Spinal cord (tissue), 10 donors: ENCODE results near the gene INTS6L. TPM values are rescaled to one million over a fixed set of nuclear protein-coding genes. Genes with fewer than 3 reads are reported as not detected.
"Not testable (repeated sequence)": the region's sequence is repeated elsewhere in the genome, so short reads cannot be mapped to it uniquely, and the experiment has no call there.

ENCODE experiments used
- DNase-seq, 6 donors: peaks; one replicate each; pipeline versions ENCODE4 v3.0.0 to v3.0.0-alpha.2; 2013 to 2015; ENCODE audit warnings: low spot score in 6 of 6, low read depth in 4 of 6
- H3K27ac ChIP-seq: one replicate; pipeline ENCODE4 v1.5.1; 2013; ENCODE audit warnings: low read depth, low read length, control low read depth
- H3K27me3 ChIP-seq: one replicate; pipeline ENCODE4 v1.6.1; 2013; ENCODE audit warnings: low read length; ENCODE audit not compliant: control insufficient read depth, insufficient read depth
- H3K36me3 ChIP-seq: one replicate; pipeline ENCODE4 v1.6.1; 2013; ENCODE audit warnings: low read length; ENCODE audit not compliant: control insufficient read depth, insufficient read depth
- H3K4me1 ChIP-seq: one replicate; pipeline ENCODE4 v1.6.1; 2013; ENCODE audit warnings: low read length; ENCODE audit not compliant: control insufficient read depth, insufficient read depth
- H3K4me3 ChIP-seq: one replicate; pipeline ENCODE4 v1.5.1; 2013; ENCODE audit warnings: low read depth, low read length, control low read depth
- H3K9me3 ChIP-seq: one replicate; pipeline ENCODE4 v1.6.1; 2013; ENCODE audit warnings: low read length; ENCODE audit not compliant: control insufficient read depth, insufficient read depth
- WGBS: methylation state at CpG from one replicate; pipeline ENCODE4 v1.1.5; 2013; ENCODE audit warnings: missing lambda C conversion rate; ENCODE audit not compliant: insufficient coverage; 5-methylcytosine and 5-hydroxymethylcytosine counted together
- polyA plus RNA-seq, 2 donors: library from polyadenylated mRNA; unstranded; fragments of 120-200 nt; gene quantifications; one replicate each; pipeline ENCODE4 v1.2.1, GENCODE V29; 2013; ENCODE audit not compliant: insufficient read length in 2 of 2
- total RNA-seq, 2 donors: library from RNA; depleted of rRNA in 1 of 2; stranded (reverse); fragments of 120-200 nt in 1 of 2; fragments of >200 nt in 1 of 2; gene quantifications; one replicate each; pipeline versions ENCODE4 v1.2.3 to v1.2.4, GENCODE V29; 2013 to 2014
- donor health status: healthy.

The INTS6L gene
- total and polyA plus RNA-seq, 4 donors, result 19.5 to 25.1 (median 22.8) TPM

- H3K36me3 ChIP-seq, result no peaks in the 10 kb centered on the region
- 61% methylated on average over 2 of the region's 4 CpGs for WGBS
- DNase-seq, result no peak
These were observed 71.4 kb downstream of the INTS6L start for GRCh38 chrX:135591871-135592270.

GRCh38 chrX:135594049-135594448 is 73.6 kb downstream of the INTS6L start:
- DNase-seq, H3K4me1 ChIP-seq, H3K27ac ChIP-seq, H3K36me3 ChIP-seq, H3K9me3 ChIP-seq, H3K27me3 ChIP-seq, H3K4me3 ChIP-seq: not testable (repeated sequence)
- WGBS, result no CpG with 5 or more reads among the region's 2 CpGs

More at GRCh38 chrX:135591871-135592270, 71.4 kb downstream of the INTS6L start:
- Histone ChIP-seq H3K4me3 (no peak overlapping the region), H3K27me3 (no peaks in the 10 kb centered on the region), H3K4me1 (no peaks in the 10 kb centered on the region), H3K27ac (no peak overlapping the region), H3K9me3 (no peaks in the 10 kb centered on the region)

GRCh38 chrX:135594453-135594852 is 74.0 kb downstream of the INTS6L start:
- H3K4me1 ChIP-seq, H3K36me3 ChIP-seq, H3K27ac ChIP-seq, H3K27me3 ChIP-seq, H3K9me3 ChIP-seq, DNase-seq, H3K4me3 ChIP-seq: not testable (repeated sequence)
- WGBS, result no CpG with 5 or more reads among the region's 1 CpG

GRCh38 chrX:135595543-135595942 is 75.1 kb downstream of the INTS6L start:
- WGBS, result no CpG with 5 or more reads among the region's 1 CpG
- no peak overlapping the region for H3K27ac ChIP-seq
- no peak for DNase-seq
- no peak overlapping the region for H3K4me3 ChIP-seq
- no peaks in the 10 kb centered on the region for H3K27me3 ChIP-seq
- H3K36me3 ChIP-seq, result no peaks in the 10 kb centered on the region
- H3K4me1 ChIP-seq, result no peaks in the 10 kb centered on the region
- no peaks in the 10 kb centered on the region for H3K9me3 ChIP-seq

DNA sequence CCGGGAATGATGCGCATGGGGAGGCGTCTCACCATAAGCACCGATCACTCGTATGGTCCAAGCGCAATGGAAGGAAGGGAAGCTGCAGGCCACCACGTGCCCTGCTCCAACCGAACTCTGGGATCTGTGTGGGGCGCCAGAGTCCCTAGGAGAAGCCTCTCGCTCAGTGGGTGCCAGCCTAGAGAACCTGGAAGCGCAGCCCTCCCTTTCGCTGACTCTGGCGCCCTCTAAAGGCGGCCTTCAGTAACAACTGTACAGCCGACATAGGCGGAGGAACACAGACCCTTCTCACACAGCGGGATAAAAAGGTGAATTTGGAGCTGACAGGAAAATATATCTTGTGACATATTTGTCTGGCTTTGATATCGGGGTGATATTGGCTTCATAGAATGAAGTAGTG is 76.0 kb downstream of the INTS6L start:
- DNase-seq, result peak in 2 of 6 donors; percentile 0 to 5
- Histone ChIP-seq H3K36me3 (no peaks in the 10 kb centered on the region), H3K4me1 (no peaks in the 10 kb centered on the region), H3K27ac (no peak overlapping the region), H3K27me3 (no peaks in the 10 kb centered on the region), H3K4me3 (no peak overlapping the region), H3K9me3 (no peaks in the 10 kb centered on the region)
- 67% methylated on average over 11 of the region's 18 CpGs for WGBS

DNA sequence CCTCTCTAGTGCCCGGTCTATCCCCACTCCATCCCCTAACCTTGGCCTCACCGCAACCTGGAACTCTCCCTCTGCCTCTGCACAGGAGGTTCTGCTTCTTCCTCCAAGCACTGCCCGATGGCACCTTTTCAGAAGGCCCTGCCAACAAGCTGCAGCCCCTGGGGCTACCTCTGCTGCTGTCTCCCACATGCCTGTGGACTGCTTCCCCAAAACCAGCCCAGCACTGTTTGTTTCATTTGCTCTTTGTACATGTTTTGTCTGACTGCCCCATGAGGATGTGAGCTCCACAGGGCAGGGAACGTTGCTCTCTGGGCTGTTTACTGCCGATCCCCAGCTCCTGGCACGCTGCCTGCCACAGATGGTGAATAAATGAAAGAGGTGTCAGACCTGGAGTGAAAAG is 85.4 kb downstream of the INTS6L start:
- H3K36me3 ChIP-seq, result no peaks in the 10 kb centered on the region
- no peak overlapping the region for H3K27ac ChIP-seq
- peak in 1 of 6 donors; percentile 22 for DNase-seq
- no peaks in the 10 kb centered on the region for H3K9me3 ChIP-seq
- no peaks in the 10 kb centered on the region for H3K4me1 ChIP-seq
- H3K4me3 ChIP-seq, result no peak overlapping the region
- H3K27me3 ChIP-seq, result no peaks in the 10 kb centered on the region
- WGBS, result 68% methylated on average over 4 of the region's 6 CpGs

GRCh38 chrX:135624408-135625204 is 104.1 kb downstream of the INTS6L start:
- not testable (repeated sequence) for H3K27ac ChIP-seq, H3K9me3 ChIP-seq, H3K36me3 ChIP-seq, DNase-seq, H3K27me3 ChIP-seq, H3K4me1 ChIP-seq, H3K4me3 ChIP-seq
- WGBS, result no CpG with 5 or more reads among the region's 7 CpGs

DNA sequence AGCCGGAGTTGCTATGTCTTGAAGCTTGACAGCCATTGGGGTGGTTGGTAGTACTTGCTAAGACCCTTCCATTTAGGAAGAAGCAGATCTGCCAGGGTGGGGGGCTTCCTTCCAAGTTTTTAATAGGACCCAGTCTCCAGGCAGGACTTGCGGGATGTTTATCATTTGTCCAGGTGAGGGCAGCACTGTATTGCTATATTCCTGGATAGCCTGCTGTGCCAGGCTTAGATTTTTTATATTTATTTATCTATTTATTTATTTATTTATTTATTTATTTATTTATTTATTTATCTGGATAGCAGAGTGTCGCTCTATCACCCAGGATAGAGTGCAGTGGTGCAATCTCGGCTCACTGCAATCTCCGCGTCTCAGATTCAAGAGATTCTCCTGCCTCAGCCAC is 105.5 kb downstream of the INTS6L start:
- Histone ChIP-seq H3K4me1 (no peaks in the 10 kb centered on the region), H3K36me3 (no peaks in the 10 kb centered on the region), H3K27me3 (no peaks in the 10 kb centered on the region), H3K27ac (no peak overlapping the region), H3K4me3 (no peak overlapping the region), H3K9me3 (no peaks in the 10 kb centered on the region)
- 89% methylated on average over 4 of the region's 6 CpGs for WGBS
- DNase-seq, result peak in 1 of 6 donors; percentile 42

DNA sequence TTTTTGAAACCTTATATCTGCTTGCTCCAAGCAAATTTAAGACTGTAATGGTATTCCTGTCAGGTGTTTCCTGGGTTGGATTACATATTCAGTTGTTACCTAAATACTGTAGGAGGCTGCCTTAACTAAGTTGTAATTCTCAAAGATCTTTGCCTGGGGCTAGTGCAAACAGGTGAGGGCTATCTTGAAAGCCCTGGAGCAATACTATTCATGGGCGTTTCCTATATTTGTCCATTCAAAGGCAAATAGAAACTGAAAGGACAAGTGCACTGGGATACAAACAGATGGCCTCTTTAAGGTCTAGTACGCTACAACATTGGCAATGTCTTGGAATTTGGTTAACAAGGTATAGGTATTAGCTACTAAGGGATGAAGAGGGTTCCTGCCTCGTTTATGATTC is 108.9 kb downstream of the INTS6L start:
- Histone ChIP-seq H3K27me3 (no peaks in the 10 kb centered on the region), H3K27ac (no peak overlapping the region), H3K4me3 (no peak overlapping the region), H3K9me3 (no peaks in the 10 kb centered on the region), H3K36me3 (no peaks in the 10 kb centered on the region), H3K4me1 (no peaks in the 10 kb centered on the region)
- 58% methylated on average over 3 of the region's 3 CpGs for WGBS
- DNase-seq, result no peak
